ENCODE data around the gene EEA1.

The EEA1 gene

DNA sequence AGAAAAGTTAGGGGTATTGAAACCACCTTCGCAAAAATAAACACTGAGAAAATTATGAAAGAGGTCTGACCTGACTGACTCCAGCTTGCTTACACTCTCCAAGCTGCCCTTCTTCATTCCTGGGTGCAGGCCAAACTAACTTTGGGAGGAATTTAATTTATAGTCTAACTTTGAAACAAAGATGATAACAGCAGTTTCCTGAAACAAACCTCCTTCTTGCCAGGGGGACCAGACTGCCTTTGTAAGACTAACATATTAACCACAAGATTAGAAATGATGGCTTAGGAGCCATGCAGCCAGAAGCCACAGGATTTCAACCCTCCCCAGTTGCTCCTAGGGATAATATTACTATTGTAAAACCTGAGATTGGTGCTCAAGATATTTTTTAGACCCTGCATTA lies 13.8 kb upstream of the EEA1 start:
- TF ChIP-seq, protein P1, sequence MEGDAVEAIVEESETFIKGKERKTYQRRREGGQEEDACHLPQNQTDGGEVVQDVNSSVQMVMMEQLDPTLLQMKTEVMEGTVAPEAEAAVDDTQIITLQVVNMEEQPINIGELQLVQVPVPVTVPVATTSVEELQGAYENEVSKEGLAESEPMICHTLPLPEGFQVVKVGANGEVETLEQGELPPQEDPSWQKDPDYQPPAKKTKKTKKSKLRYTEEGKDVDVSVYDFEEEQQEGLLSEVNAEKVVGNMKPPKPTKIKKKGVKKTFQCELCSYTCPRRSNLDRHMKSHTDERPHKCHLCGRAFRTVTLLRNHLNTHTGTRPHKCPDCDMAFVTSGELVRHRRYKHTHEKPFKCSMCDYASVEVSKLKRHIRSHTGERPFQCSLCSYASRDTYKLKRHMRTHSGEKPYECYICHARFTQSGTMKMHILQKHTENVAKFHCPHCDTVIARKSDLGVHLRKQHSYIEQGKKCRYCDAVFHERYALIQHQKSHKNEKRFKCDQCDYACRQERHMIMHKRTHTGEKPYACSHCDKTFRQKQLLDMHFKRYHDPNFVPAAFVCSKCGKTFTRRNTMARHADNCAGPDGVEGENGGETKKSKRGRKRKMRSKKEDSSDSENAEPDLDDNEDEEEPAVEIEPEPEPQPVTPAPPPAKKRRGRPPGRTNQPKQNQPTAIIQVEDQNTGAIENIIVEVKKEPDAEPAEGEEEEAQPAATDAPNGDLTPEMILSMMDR (IDR thresholded peaks at IDR 0.05; ENCODE audit: low read length), result no peak
- TF ChIP-seq EZH2 (IDR thresholded peaks at IDR 0.05; ENCODE audit: borderline replicate concordance, low read length), result no peak
- Histone ChIP-seq H2AFZ (ENCODE audit: low read length) (no peak overlapping the region), H3K4me1 (ENCODE audit: insufficient read depth, low read length, severe bottlenecking) (peaks cover 27% of the 10 kb centered on the region), H3K27ac (ENCODE audit: low read depth, low read length, poor library complexity, severe bottlenecking) (no peak overlapping the region), H3K36me3 (ENCODE audit: insufficient read depth, low read length) (peaks cover 18% of the 10 kb centered on the region), H3K9ac (ENCODE audit: low read length) (no peak overlapping the region), H3F3A (ENCODE audit: insufficient read depth, low read length) (no peaks in the 10 kb centered on the region), H3K9me3 (ENCODE audit: low read length) (no peaks in the 10 kb centered on the region), H3K27me3 (ENCODE audit: insufficient read depth, low read length) (no peaks in the 10 kb centered on the region), H3K9me2 (ENCODE audit: low read depth, low read length) (no peaks in the 10 kb centered on the region), H4K20me1 (ENCODE audit: insufficient read depth, low read length) (no peaks in the 10 kb centered on the region), H3K79me2 (ENCODE audit: insufficient read depth, low read length) (no peaks in the 10 kb centered on the region), H3K4me2 (ENCODE audit: low read length) (peak overlapping the region; percentile 37; the same call in 1 of the 2 replicates), H3K4me3 (ENCODE audit: low read depth, low read length, poor library complexity, severe bottlenecking) (peak overlapping the region; percentile 57)

DNA sequence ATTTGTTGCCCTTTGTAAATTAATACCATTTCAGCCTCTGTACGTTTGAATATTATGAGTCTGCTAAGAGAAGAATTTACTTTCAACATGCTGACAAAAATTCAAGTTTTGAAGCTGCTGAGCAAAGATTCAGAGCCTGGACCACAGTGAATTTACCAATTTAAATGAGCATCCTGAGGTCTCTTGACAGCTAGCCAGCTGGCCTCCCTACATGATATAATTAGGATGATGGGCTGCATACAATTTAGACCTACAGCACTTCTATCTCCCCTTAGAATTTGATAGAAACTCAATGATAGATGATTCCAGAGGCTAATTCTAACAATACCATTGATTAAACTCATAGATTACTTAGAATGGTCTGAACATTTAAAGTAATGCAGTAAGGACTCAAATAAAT lies 10.0 kb upstream of the EEA1 start:
- H3K4me3 ChIP-seq (ENCODE audit: low read depth, low read length, poor library complexity, severe bottlenecking), result no peak overlapping the region
- H3K9me3 ChIP-seq (ENCODE audit: low read length), result no peaks in the 10 kb centered on the region
- H3K9ac ChIP-seq (ENCODE audit: low read length), result no peak overlapping the region
- no peaks in the 10 kb centered on the region for H4K20me1 ChIP-seq (ENCODE audit: insufficient read depth, low read length)
- peaks cover 27% of the 10 kb centered on the region for H3K4me1 ChIP-seq (ENCODE audit: insufficient read depth, low read length, severe bottlenecking)
- H3K9me2 ChIP-seq (ENCODE audit: low read depth, low read length), result no peaks in the 10 kb centered on the region
- no peak overlapping the region for H3K4me2 ChIP-seq (ENCODE audit: low read length)
- no peaks in the 10 kb centered on the region for H3K79me2 ChIP-seq (ENCODE audit: insufficient read depth, low read length)
- no peaks in the 10 kb centered on the region for H3F3A ChIP-seq (ENCODE audit: insufficient read depth, low read length)
- H2AFZ ChIP-seq (ENCODE audit: low read length), result no peak overlapping the region
- H3K27ac ChIP-seq (ENCODE audit: low read depth, low read length, poor library complexity, severe bottlenecking), result no peak overlapping the region
- no peaks in the 10 kb centered on the region for H3K27me3 ChIP-seq (ENCODE audit: insufficient read depth, low read length)
- TF ChIP-seq, protein P1 (IDR thresholded peaks at IDR 0.05; ENCODE audit: low read length), result no peak
- no peak for TF ChIP-seq EZH2 (IDR thresholded peaks at IDR 0.05; ENCODE audit: borderline replicate concordance, low read length)
- no peaks in the 10 kb centered on the region for H3K36me3 ChIP-seq (ENCODE audit: insufficient read depth, low read length)

DNA sequence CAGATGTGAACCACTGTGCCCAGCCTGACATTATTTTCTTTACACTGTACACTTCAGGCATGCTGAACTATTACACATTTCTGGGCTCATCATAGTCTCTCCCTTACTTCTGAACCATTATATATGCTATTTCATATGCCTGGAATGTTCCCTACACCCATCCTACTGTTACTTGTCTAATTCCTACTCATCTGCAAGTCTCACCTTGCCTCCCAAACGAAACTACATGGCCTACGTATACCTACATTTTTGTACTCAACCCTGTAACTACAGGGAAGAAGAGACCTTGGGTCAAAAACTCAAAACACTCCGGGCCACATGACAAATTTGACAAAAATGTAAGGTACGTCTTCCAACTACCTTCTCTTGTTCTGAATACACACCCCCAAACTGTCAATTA lies 9.5 kb upstream of the EEA1 start:
- no peaks in the 10 kb centered on the region for H3K79me2 ChIP-seq (ENCODE audit: insufficient read depth, low read length)
- no peak overlapping the region for H3K9ac ChIP-seq (ENCODE audit: low read length)
- no peak overlapping the region for H3K27ac ChIP-seq (ENCODE audit: low read depth, low read length, poor library complexity, severe bottlenecking)
- H3K9me2 ChIP-seq (ENCODE audit: low read depth, low read length), result no peaks in the 10 kb centered on the region
- no peaks in the 10 kb centered on the region for H3K36me3 ChIP-seq (ENCODE audit: insufficient read depth, low read length)
- no peak overlapping the region for H2AFZ ChIP-seq (ENCODE audit: low read length)
- no peak overlapping the region for H3K4me3 ChIP-seq (ENCODE audit: low read depth, low read length, poor library complexity, severe bottlenecking)
- no peaks in the 10 kb centered on the region for H3F3A ChIP-seq (ENCODE audit: insufficient read depth, low read length)
- H3K9me3 ChIP-seq (ENCODE audit: low read length), result no peaks in the 10 kb centered on the region
- peaks cover 23% of the 10 kb centered on the region for H3K4me1 ChIP-seq (ENCODE audit: insufficient read depth, low read length, severe bottlenecking)
- no peaks in the 10 kb centered on the region for H3K27me3 ChIP-seq (ENCODE audit: insufficient read depth, low read length)
- H4K20me1 ChIP-seq (ENCODE audit: insufficient read depth, low read length), result no peaks in the 10 kb centered on the region
- no peak overlapping the region for H3K4me2 ChIP-seq (ENCODE audit: low read length)
- TF ChIP-seq, protein P1 (IDR thresholded peaks at IDR 0.05; ENCODE audit: low read length), result no peak
- TF ChIP-seq EZH2 (IDR thresholded peaks at IDR 0.05; ENCODE audit: borderline replicate concordance, low read length), result no peak
